Ovary (tissue), 9 donors: Measurements from ENCODE around the gene INPP5D. TPM values are rescaled to one million over a fixed set of nuclear protein-coding genes. Genes with fewer than 3 reads are reported as not detected.
A peak's percentile ranks its signal among the peaks of the same experiment; 100 is the strongest.
"Not testable (repeated sequence)": the region's sequence is repeated elsewhere in the genome, so short reads cannot be mapped to it uniquely, and the experiment has no call there.

Experiments used
- DNase-seq, 5 donors: peaks; one replicate each; pipeline ENCODE4 v3.0.0-alpha.2; 2019 to 2020
- H3K27ac ChIP-seq, 2 donors: fragments of 200-600 bp; one replicate each; pipeline versions ENCODE4 v1.5.1 to v1.8.0; 2019 to 2022
- H3K27me3 ChIP-seq: fragments of 200-600 bp; one replicate; pipeline ENCODE4 v1.8.0; 2022
- H3K36me3 ChIP-seq: fragments of 200-600 bp; sonication (generic); one replicate; pipeline ENCODE4 v1.5.1; 2019
- H3K4me1 ChIP-seq: one replicate; pipeline ENCODE4 v1.8.1; 2013; ENCODE audit warnings: mild to moderate bottlenecking, moderate library complexity; ENCODE audit not compliant: insufficient read depth
- H3K4me3 ChIP-seq: fragments of 200-600 bp; sonication (generic); one replicate; pipeline ENCODE4 v1.5.1; 2017
- H3K9me3 ChIP-seq, 2 donors: fragments of 200-600 bp in 1 of 2; sonication (generic) in 1 of 2; one replicate each; pipeline versions ENCODE4 v1.5.1 to v1.8.1; 2013 to 2019; ENCODE audit warnings: mild to moderate bottlenecking in 1 of 2, moderate library complexity in 1 of 2
- EP300 ChIP-seq: sonication (generic); formaldehyde crosslinking; IDR thresholded peaks from one replicate; pipeline ENCODE4 v1.6.1; 2017; ENCODE audit warnings: antibody characterized with exemption
- POLR2A ChIP-seq: fragments of 450-650 bp; IDR thresholded peaks from one replicate; pipeline ENCODE4 v1.6.1; 2017; ENCODE audit warnings: antibody characterized with exemption, mild to moderate bottlenecking, moderate library complexity
- WGBS, 3 donors: extraction: QIAGEN DNeasy Blood & Tissue Kit in 1 of 3; methylation state at CpG; one replicate each; pipeline versions ENCODE4 v1.1.5 to v1.1.7; 2013 to 2017; 5-methylcytosine and 5-hydroxymethylcytosine counted together
- intact Hi-C, 4 donors: fragments of 100-400 bp; cut with DNase I; formaldehyde crosslinking; loops; one replicate each; pipeline versions ENCODE4 v1.11.0 to v1.15.1; 2022 to 2023
- polyA plus RNA-seq, 2 donors: library from polyadenylated mRNA; stranded (reverse); fragments of 200-250 nt in 1 of 2; fragments of 350-450 nt in 1 of 2; fragmentation: Illumina TruSeq in 1 of 2; extraction: RNeasy Lipid Tissue Mini Kit (QIAGEN cat#74804) in 1 of 2; gene quantifications; one replicate each; pipeline ENCODE4 v1.2.3, GENCODE V29; 2013 to 2014
- total RNA-seq, 7 donors: library from RNA; depleted of rRNA in 2 of 7; stranded (reverse); fragments of >200 nt in 2 of 7; fragmentation: NEBNext Ultra II Directional in 3 of 7; extraction: Animal tissue kit (Norgen Biotek cat#: 25700) in 3 of 7; gene quantifications; one replicate each; pipeline versions ENCODE4 v1.1.0 to v1.2.4, GENCODE V29; 2016 to 2023
- TF ChIP-seq, protein P1 (sequence below), 3 donors: fragments of 450-650 bp in 2 of 3; fragments of 200-600 bp in 1 of 3; IDR thresholded peaks; one replicate each; pipeline versions ENCODE4 v1.5.1 to v1.8.0; 2016 to 2022; ENCODE audit warnings: antibody characterized with exemption in 3 of 3, mild to moderate bottlenecking in 1 of 3
- donor health status: DM: no; HTN: no; CAD: no; lungs with moderate emphysema.
- donor health status: DM: no; HTN: no; CAD: no.
- donor health status: Bipolar disorder and iron deficiency.
- donor health status: DM: yes; HTN: yes; CAD: no.
- donor health status: DM: no; HTN: no; CAD: no.
- donor health status: DM: yes; HTN: yes; CAD: no.

Gene INPP5D
- total and polyA plus RNA-seq, 9 donors: 4.1 to 14.4 (median 7.7) TPM

GRCh38 chr2:233049194-233049761 is 10.9 kb upstream of the INPP5D start:
- 26 to 35% (median 26%) methylated on average over 4 of the region's 4 CpGs for whole genome bisulfite sequencing, 3 donors
- intact Hi-C loops: no loop called here

DNA sequence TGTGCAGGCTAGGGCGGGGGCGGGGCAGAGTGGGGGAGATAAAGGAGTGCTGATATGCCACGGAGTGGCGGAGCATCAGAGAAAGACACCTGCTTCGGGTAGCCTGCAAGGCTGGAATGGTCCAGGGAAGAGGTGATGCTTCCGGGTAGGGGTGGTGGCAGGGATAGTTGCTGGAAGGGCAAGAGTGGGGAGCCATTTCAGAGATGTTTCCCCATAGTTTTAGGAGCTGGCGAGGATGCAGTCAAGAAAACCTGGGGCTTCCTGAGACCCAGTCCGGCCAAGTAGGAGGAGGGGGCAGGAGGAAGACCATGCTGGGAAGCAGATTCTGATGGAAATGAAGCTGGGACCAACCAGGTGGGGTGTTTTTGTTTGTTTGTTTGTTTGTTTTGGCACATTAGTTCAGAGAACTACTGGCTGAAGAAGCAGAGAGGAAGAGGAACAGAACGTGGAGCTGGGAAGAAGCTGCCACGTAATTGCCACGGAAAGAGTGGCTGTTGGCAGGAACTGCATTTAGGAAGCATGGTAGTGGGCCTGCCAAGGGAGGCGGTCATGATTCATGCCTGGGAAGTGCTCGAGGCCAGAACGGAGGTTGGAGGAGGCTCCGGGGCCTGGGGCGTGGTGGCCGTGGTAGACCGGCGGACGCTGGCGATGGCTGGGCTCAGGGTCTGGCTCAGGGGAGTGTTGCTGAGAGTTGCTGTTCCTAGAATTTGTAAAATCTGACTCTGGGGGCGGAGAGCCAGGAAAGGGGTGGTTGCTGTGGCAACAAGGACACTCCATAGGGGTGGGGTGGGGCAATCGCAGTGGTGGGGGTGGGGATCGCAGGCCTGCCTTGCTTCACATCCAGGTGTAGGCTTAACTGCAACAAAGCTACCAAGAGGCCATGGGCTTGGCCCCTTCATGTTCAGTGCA is 8.6 kb upstream of the INPP5D start:
- intact Hi-C loops: no loop called here
- DNase-seq: peak in 2 of 5 donors; percentile 49 to 50
- H3K27ac ChIP-seq: no peak overlapping the region
- no peaks in the 10 kb centered on the region for H3K4me1 ChIP-seq
- TF ChIP-seq POLR2A (no peak), EP300 (no peak)
- TF ChIP-seq, protein P1, sequence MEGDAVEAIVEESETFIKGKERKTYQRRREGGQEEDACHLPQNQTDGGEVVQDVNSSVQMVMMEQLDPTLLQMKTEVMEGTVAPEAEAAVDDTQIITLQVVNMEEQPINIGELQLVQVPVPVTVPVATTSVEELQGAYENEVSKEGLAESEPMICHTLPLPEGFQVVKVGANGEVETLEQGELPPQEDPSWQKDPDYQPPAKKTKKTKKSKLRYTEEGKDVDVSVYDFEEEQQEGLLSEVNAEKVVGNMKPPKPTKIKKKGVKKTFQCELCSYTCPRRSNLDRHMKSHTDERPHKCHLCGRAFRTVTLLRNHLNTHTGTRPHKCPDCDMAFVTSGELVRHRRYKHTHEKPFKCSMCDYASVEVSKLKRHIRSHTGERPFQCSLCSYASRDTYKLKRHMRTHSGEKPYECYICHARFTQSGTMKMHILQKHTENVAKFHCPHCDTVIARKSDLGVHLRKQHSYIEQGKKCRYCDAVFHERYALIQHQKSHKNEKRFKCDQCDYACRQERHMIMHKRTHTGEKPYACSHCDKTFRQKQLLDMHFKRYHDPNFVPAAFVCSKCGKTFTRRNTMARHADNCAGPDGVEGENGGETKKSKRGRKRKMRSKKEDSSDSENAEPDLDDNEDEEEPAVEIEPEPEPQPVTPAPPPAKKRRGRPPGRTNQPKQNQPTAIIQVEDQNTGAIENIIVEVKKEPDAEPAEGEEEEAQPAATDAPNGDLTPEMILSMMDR (IDR thresholded peaks at IDR 0.05): no peak
- H3K4me3 ChIP-seq: no peak overlapping the region
- 19 to 34% (median 25%) methylated on average over 24 of the region's 24 CpGs for WGBS, 3 donors
- no peaks in the 10 kb centered on the region for H3K36me3 ChIP-seq
- H3K9me3 ChIP-seq: no peaks in the 10 kb centered on the region
- no peaks in the 10 kb centered on the region for H3K27me3 ChIP-seq

More at GRCh38 chr2:233049194-233049761, 10.9 kb upstream of the INPP5D start:
- Histone ChIP-seq H3K27me3 (no peaks in the 10 kb centered on the region), H3K4me3 (no peak overlapping the region), H3K4me1 (no peaks in the 10 kb centered on the region), H3K36me3 (no peaks in the 10 kb centered on the region), H3K9me3 (no peaks in the 10 kb centered on the region), H3K27ac (no peak overlapping the region)
- TF ChIP-seq POLR2A (no peak), EP300 (no peak)
- no peak for DNase-seq

- intact Hi-C loops, H3K4me1 ChIP-seq, H3K27ac ChIP-seq, H3K27me3 ChIP-seq, DNase-seq, H3K9me3 ChIP-seq, H3K4me3 ChIP-seq, H3K36me3 ChIP-seq: not testable (repeated sequence)
- WGBS, 3 donors: 91 to 97% (median 97%) methylated on average over 4 of the region's 4 CpGs
Observed at GRCh38 chr2:233052517-233052916, 7.6 kb upstream of the INPP5D start.

- Histone ChIP-seq H3K4me3 (no peak overlapping the region), H3K4me1 (no peaks in the 10 kb centered on the region), H3K27me3 (no peaks in the 10 kb centered on the region), H3K9me3 (no peaks in the 10 kb centered on the region), H3K36me3 (no peaks in the 10 kb centered on the region), H3K27ac (no peak overlapping the region)
- DNase-seq: peak in 2 of 5 donors; percentile 44 to 50
- TF ChIP-seq, protein P1 (IDR thresholded peaks at IDR 0.05): peak in 2 of 3 donors; percentile 13 to 26
- TF ChIP-seq POLR2A: no peak
- no peak for TF ChIP-seq EP300
- WGBS, 3 donors: 21 to 29% (median 22%) methylated on average over 22 of the region's 22 CpGs
- intact Hi-C loops: no loop called here
Observed at GRCh38 chr2:233053928-233054784, 6.0 kb upstream of the INPP5D start.

- H3K4me1 ChIP-seq: no peaks in the 10 kb centered on the region
- no peak for DNase-seq
- 73 to 85% (median 81%) methylated on average over 2 of the region's 2 CpGs for WGBS, 3 donors
- no peaks in the 10 kb centered on the region for H3K9me3 ChIP-seq
- no peaks in the 10 kb centered on the region for H3K27me3 ChIP-seq
- H3K4me3 ChIP-seq: no peak overlapping the region
- H3K36me3 ChIP-seq: no peaks in the 10 kb centered on the region
- intact Hi-C loops: no loop called here
- TF ChIP-seq EP300 (no peak), POLR2A (no peak)
- TF ChIP-seq, protein P1 (IDR thresholded peaks at IDR 0.05): no peak
- H3K27ac ChIP-seq: no peak overlapping the region
Observed at GRCh38 chr2:233055362-233055761, 4.8 kb upstream of the INPP5D start.
